Stimulated activated CD4-positive, alpha-beta T cell treated with anti-CD3 and anti-CD28 coated beads, Interleukin-4, amount 100 ng/mL, for 24 hours (primary cell): ENCODE data around the gene SFMBT1.

Source experiments
- DNase-seq: peaks from one replicate; pipeline ENCODE4 v3.0.0-alpha.2; 2020

The SFMBT1 gene

DNA sequence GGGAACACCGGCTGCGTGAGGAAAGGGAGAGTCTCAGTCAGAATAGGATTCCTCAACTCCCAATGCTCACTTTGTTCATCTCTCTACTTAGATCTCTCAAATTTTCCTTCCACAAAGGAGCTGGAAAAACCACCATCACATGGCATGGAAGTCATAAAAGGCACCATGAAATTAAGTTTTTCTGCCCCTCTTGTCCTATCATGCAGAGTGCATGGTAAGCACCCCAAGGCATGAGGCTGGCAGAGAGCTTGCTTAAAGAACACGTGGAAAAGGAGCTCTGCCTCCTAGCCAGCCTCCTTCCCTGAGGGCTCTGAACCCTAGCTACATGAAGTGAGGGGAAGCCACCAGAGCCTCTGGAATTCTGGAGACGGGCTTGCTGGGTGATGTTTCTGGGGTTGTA, 166.3 kb downstream of the SFMBT1 start:
- no peak for DNase-seq

GRCh38 chr3:52879090-52879489, 166.8 kb downstream of the SFMBT1 start:
- no peak for DNase-seq

- no peak for DNase-seq
Measured at GRCh38 chr3:52877085-52877484, 168.8 kb downstream of the SFMBT1 start.

DNA sequence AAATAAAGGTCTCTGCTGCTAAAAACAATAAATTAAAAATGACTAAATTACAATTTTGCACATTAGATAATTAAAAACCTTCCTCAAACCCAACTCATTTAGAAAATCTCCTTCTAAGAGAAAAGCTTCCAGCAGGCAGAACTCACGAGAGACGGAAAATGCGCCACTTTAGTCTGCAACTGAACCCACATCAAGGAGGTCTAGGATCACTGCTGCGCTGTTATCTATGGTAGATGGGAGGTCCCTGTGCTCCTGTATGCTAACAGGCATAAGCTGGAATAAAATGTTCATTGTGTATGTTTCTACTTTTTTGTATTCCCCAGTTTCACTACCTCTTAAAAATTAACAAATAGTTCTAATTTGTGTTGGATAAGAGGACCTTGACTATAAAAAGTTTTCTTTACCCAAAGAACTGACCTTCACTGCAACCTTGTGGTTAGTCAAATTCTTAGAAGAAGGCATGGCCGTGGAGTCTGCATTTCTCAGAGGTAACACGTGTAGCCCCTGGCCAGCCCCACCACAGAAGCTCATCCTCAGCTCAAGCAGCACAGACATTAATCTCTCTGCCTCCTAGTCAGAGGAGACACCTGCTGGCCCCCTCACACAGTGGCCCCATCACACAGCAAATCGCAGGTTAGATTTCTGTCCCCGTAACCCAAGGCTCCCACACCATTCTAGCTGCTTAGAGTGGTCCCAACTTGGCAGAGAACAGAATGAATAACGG, 170.8 kb downstream of the SFMBT1 start:
- no peak for DNase-seq

DNA sequence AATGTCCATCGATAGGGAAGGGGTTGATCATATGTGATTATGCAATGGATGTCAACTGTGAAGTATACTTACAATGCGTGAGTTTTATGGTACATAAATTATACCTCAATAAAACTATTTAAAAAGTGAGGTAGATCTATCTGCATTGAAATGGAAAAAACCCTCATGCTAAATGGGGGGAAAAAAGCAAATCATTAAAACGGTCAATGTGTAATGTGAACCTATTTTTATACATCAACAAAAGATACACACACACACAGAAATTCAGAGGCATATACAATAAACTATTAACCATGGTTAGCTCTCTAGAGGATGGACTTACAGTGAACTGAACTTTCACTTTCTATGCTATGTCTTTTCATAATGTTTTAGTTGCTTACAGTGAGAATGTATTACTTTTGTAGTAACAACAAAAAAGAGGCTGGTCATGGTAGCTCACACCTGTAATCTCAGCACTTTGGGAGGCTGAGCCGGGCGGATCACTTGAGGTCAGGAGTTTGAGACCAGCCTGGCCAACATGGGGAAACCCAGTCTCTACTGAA, 171.6 kb downstream of the SFMBT1 start:
- DNase-seq: no peak

DNA sequence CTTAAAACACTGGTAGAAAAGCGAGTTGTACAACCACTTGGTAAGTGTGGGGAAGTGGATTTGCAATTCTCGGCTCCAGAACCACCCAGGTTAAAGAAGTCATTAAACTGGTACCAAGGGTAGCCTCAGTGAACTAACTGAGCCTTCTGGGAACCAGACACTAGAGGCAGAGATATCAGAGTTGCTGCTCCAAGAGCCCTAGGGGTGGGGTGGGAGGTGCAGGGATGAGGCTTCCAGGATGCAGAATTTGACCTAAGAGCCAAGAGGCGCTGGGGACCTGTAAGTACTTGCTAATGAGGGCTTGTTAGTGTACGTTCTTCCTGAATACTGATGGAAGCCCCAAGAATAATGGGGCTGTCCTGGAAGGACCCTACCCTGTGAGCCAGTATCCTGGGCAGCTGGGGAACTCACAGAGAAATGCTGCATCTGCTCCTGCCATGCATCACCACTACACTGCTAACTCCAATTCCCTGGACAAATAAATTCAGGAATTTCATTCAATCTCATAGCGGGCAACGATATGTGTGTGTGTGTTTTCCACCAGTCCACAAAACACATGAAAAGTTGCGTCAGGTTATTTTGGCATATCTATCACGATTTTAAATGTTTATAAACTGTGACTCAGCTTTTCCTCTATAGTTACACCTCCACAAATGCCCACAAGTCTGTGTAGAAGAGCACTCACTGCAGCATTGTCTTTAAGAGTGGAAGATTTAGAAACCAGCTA, 172.3 kb downstream of the SFMBT1 start:
- no peak for DNase-seq

- DNase-seq: no peak
Measured at GRCh38 chr3:52872245-52872644, 173.6 kb downstream of the SFMBT1 start.

- no peak for DNase-seq
Measured at GRCh38 chr3:52871761-52872160, 174.1 kb downstream of the SFMBT1 start.

DNA sequence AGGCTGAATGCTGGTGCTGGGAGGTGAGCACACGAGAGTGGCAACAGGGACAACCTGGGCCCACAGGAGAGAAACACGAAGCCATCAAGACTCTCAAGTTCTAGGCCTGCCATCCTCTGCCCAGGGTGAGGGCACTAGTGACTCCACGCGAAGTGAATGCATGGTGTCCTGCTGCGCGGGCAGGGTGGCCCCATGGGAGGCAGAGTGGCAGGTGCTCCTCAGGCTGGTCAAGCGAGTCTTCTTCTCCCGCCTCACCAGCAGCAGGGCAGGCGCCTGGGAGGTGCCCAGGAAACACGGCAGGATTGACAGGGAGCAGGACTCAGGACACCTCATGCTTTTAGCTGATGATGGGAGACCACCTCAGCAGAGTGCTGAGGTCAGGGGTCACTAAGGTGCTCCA, 175.4 kb downstream of the SFMBT1 start:
- DNase-seq: no peak

GRCh38 chr3:52866427-52866826, 179.4 kb downstream of the SFMBT1 start:
- no peak for DNase-seq

- DNase-seq: no peak
Measured at GRCh38 chr3:52865994-52866393, 179.9 kb downstream of the SFMBT1 start.

GRCh38 chr3:52860424-52860768, 185.5 kb downstream of the SFMBT1 start:
- DNase-seq: no peak

- DNase-seq: no peak
Measured at GRCh38 chr3:52859686-52860423, 186.0 kb downstream of the SFMBT1 start.

- DNase-seq: no peak
Measured at GRCh38 chr3:52857864-52858263, 188.0 kb downstream of the SFMBT1 start.

DNA sequence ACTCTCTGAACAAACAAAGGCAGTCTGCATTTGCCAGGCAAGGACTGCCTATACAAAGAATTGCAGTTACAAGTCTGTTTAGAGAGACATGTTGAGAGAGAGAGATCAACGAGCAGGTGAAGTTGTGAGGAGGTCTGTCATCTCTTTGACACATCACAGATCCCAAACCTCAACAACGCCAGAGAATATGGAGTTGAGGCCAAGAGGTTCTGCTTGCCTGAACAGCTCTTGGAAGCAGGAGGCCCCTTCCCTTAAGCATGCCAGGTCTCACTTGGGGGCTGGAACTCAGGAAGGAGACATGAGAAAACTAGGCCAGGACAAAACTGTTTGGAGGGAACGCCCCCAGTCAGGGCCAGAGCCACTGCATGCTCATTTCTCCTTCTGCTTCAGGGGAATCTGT, 188.7 kb downstream of the SFMBT1 start:
- no peak for DNase-seq

GRCh38 chr3:52856666-52857065, 189.2 kb downstream of the SFMBT1 start:
- no peak for DNase-seq

DNA sequence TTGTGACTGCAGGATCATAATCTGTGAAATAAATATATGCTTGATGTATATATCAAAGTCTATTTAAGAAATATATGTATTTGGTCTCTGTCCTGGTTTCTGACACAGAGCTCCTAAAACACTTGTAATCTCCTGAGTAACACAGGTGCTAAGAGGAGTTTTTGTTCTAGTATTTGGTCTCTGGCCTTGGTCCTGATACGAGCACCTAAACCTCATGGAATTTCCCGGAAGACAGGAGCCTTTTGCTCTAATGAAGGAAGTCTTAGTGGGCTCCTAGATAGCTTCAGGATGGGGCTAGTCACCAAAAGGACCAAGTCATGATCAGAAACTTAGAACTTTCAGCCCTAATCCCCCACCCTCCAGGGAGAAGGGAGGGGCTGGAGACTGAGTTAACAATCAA, 191.9 kb downstream of the SFMBT1 start:
- DNase-seq: no peak
